ENCODE data around the gene MYO7A.

The MYO7A gene

DNA sequence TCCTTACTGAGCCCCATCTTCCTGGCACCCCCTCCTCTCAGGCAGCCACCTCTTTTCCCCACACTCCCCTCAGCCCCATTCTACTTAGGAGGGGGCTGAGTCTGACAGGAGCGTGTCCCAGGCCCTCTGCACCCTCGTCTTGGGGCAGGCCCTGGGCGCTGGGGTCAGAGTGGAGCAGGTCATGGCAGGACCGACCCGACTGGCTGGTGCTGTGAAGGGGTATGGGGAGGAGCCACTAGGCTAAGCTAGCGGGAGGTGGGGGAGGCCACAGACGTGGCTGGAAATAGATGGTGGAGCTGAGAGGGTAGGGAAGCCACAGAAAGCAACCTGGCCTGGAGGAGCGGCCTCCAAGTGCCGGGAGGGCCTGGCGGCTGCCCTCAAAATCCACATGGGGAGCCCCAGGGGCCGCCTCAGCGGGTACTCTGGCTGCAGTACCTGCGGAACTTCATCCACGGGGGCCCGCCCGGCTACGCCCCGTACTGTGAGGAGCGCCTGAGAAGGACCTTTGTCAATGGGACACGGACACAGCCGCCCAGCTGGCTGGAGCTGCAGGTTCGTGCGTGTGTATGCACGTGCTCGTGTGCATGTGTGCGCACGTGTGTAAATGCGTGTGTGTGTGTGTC is 61.7 kb downstream of the MYO7A start:
- Histone ChIP-seq H3K27ac (ENCODE audit: low read depth, low read length, poor library complexity, severe bottlenecking) (no peak overlapping the region), H3K4me3 (ENCODE audit: low read depth, low read length, poor library complexity, severe bottlenecking) (no peak overlapping the region), H3K9ac (ENCODE audit: low read length) (no peak overlapping the region), H3K9me3 (ENCODE audit: low read length) (no peaks in the 10 kb centered on the region), H2AFZ (ENCODE audit: low read length) (no peak overlapping the region), H3K9me2 (ENCODE audit: low read depth, low read length) (no peaks in the 10 kb centered on the region), H4K20me1 (ENCODE audit: insufficient read depth, low read length) (no peaks in the 10 kb centered on the region), H3K4me2 (ENCODE audit: low read length) (no peak overlapping the region), H3K79me2 (ENCODE audit: insufficient read depth, low read length) (no peaks in the 10 kb centered on the region), H3K36me3 (ENCODE audit: insufficient read depth, low read length) (no peaks in the 10 kb centered on the region), H3K4me1 (ENCODE audit: insufficient read depth, low read length, severe bottlenecking) (no peaks in the 10 kb centered on the region), H3F3A (ENCODE audit: insufficient read depth, low read length) (no peaks in the 10 kb centered on the region), H3K27me3 (ENCODE audit: insufficient read depth, low read length) (no peaks in the 10 kb centered on the region)
- TF ChIP-seq EZH2 (IDR thresholded peaks at IDR 0.05; ENCODE audit: borderline replicate concordance, low read length) (no peak), CTCF (IDR thresholded peaks at IDR 0.05; ENCODE audit: low read length) (no peak)

DNA sequence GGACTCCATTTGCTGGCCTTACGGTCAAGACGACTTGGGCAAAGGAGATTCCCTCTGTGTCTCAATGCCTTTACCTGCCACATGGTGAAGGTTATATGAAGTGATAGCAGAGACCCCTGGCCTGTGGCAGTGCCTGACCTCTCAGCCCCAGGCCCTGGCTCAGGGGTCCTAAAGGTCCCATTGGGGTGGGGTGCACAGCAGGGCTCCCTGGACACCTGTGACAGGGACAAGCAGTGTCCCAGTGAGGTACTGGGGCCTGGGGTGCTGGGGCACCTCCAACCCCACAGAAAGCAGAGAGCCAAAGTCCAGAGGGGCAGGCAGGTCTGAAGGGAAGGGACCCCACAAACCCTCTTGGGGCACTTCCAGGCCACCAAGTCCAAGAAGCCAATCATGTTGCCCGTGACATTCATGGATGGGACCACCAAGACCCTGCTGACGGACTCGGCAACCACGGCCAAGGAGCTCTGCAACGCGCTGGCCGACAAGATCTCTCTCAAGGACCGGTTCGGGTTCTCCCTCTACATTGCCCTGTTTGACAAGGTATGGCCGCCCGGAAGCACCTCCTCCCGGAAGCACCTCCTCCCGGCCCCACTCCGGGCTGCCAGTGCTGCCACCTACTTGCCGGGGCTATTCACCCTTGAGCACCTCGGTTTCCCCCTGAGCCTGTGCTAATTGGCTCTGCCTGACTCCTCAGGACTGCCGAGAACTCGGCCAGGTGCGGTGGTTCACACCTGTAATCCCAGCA is 62.5 kb downstream of the MYO7A start:
- Histone ChIP-seq H3K27me3 (ENCODE audit: insufficient read depth, low read length) (no peaks in the 10 kb centered on the region), H3K4me2 (ENCODE audit: low read length) (no peak overlapping the region), H3K9me3 (ENCODE audit: low read length) (no peaks in the 10 kb centered on the region), H3K9me2 (ENCODE audit: low read depth, low read length) (no peaks in the 10 kb centered on the region), H3K79me2 (ENCODE audit: insufficient read depth, low read length) (no peaks in the 10 kb centered on the region), H3K9ac (ENCODE audit: low read length) (no peak overlapping the region), H3K36me3 (ENCODE audit: insufficient read depth, low read length) (no peaks in the 10 kb centered on the region), H2AFZ (ENCODE audit: low read length) (no peak overlapping the region), H3F3A (ENCODE audit: insufficient read depth, low read length) (no peaks in the 10 kb centered on the region), H4K20me1 (ENCODE audit: insufficient read depth, low read length) (no peaks in the 10 kb centered on the region), H3K4me3 (ENCODE audit: low read depth, low read length, poor library complexity, severe bottlenecking) (no peak overlapping the region), H3K4me1 (ENCODE audit: insufficient read depth, low read length, severe bottlenecking) (no peaks in the 10 kb centered on the region), H3K27ac (ENCODE audit: low read depth, low read length, poor library complexity, severe bottlenecking) (no peak overlapping the region)
- TF ChIP-seq EZH2 (IDR thresholded peaks at IDR 0.05; ENCODE audit: borderline replicate concordance, low read length) (no peak), CTCF (IDR thresholded peaks at IDR 0.05; ENCODE audit: low read length) (no peak)

GRCh38 chr11:77191429-77191822 is 63.4 kb downstream of the MYO7A start:
- no peaks in the 10 kb centered on the region for H3F3A ChIP-seq (ENCODE audit: insufficient read depth, low read length)
- H3K9me3 ChIP-seq (ENCODE audit: low read length), result no peaks in the 10 kb centered on the region
- H3K4me3 ChIP-seq (ENCODE audit: low read depth, low read length, poor library complexity, severe bottlenecking), result no peak overlapping the region
- no peaks in the 10 kb centered on the region for H3K79me2 ChIP-seq (ENCODE audit: insufficient read depth, low read length)
- H3K4me1 ChIP-seq (ENCODE audit: insufficient read depth, low read length, severe bottlenecking), result no peaks in the 10 kb centered on the region
- H3K9me2 ChIP-seq (ENCODE audit: low read depth, low read length), result no peaks in the 10 kb centered on the region
- H3K27ac ChIP-seq (ENCODE audit: low read depth, low read length, poor library complexity, severe bottlenecking), result no peak overlapping the region
- H3K36me3 ChIP-seq (ENCODE audit: insufficient read depth, low read length), result no peaks in the 10 kb centered on the region
- no peaks in the 10 kb centered on the region for H4K20me1 ChIP-seq (ENCODE audit: insufficient read depth, low read length)
- no peak overlapping the region for H2AFZ ChIP-seq (ENCODE audit: low read length)
- no peaks in the 10 kb centered on the region for H3K27me3 ChIP-seq (ENCODE audit: insufficient read depth, low read length)
- H3K4me2 ChIP-seq (ENCODE audit: low read length), result no peak overlapping the region
- no peak for TF ChIP-seq CTCF (IDR thresholded peaks at IDR 0.05; ENCODE audit: low read length)
- TF ChIP-seq EZH2 (IDR thresholded peaks at IDR 0.05; ENCODE audit: borderline replicate concordance, low read length), result no peak
- H3K9ac ChIP-seq (ENCODE audit: low read length), result no peak overlapping the region

All from OCI-LY1 (cell line).